Coronary artery (tissue), 2 donors: Measurements from ENCODE around the gene MRPS34.

Experiments
- DNase-seq: peaks from one replicate; pipeline ENCODE4 v3.0.0-alpha.2; 2017; ENCODE audit warnings: low spot score
- H3K27ac ChIP-seq, 2 donors: fragments of 200-600 bp; sonication (generic); one replicate each; pipeline ENCODE4 v1.5.1; 2016 to 2019
- H3K4me3 ChIP-seq: fragments of 200-600 bp; sonication (generic); 2 replicates; pipeline ENCODE4 v1.5.1; 2016; ENCODE audit warnings: mild to moderate bottlenecking, moderate library complexity
- CTCF ChIP-seq: fragments of 200-600 bp; sonication (generic); IDR thresholded peaks from one replicate; pipeline ENCODE4 v1.5.1; 2019; ENCODE audit warnings: antibody characterized with exemption

The MRPS34 gene

GRCh38 chr16:1762879-1763520, 9.9 kb downstream of the MRPS34 start:
- no peak for TF ChIP-seq CTCF
- no peak for DNase-seq
- H3K4me3 ChIP-seq: no peak overlapping the region
- H3K27ac ChIP-seq: no peak overlapping the region

DNA sequence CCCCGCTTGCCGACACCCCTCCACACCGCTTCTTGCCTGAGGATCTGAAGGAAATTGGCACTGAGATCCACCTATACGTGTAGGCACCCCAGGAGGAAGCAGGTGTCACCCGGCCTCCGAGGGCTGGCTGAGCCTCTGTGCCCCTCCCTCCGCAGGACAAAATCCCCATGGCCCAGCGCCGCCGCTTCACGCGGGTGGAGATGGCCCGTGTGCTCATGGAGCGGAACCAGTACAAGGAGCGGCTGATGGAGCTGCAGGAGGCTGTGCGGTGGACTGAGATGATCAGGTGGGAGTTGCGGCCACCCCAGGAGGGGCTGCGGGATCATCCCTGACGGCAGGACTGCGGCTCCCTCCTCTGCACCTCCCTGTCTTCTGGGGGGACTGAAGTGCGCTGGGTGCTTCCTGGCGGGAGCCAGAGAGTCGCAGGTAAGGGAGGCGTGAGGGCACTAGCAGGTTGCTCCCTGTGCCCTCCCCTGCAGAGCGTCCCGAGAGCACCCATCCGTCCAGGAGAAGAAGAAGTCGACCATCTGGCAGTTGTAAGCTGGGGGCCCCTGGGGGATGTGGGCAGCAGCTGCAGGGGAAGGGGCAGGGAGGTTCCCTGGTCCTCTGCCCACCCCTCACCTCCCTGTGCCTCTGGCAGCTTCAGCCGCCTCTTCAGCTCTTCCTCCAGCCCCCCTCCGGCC, 10.6 kb downstream of the MRPS34 start:
- no peak for DNase-seq
- no peak for TF ChIP-seq CTCF
- Histone ChIP-seq H3K4me3 (no peak overlapping the region), H3K27ac (no peak overlapping the region)

GRCh38 chr16:1761751-1762150, 11.2 kb downstream of the MRPS34 start:
- Histone ChIP-seq H3K4me3 (no peak overlapping the region), H3K27ac (no peak overlapping the region)
- TF ChIP-seq CTCF: no peak
- no peak for DNase-seq

- H3K4me3 ChIP-seq: no peak overlapping the region
- TF ChIP-seq CTCF: no peak
- H3K27ac ChIP-seq: no peak overlapping the region
- DNase-seq: no peak
Observed at GRCh38 chr16:1760911-1761310, 12.0 kb downstream of the MRPS34 start.

DNA sequence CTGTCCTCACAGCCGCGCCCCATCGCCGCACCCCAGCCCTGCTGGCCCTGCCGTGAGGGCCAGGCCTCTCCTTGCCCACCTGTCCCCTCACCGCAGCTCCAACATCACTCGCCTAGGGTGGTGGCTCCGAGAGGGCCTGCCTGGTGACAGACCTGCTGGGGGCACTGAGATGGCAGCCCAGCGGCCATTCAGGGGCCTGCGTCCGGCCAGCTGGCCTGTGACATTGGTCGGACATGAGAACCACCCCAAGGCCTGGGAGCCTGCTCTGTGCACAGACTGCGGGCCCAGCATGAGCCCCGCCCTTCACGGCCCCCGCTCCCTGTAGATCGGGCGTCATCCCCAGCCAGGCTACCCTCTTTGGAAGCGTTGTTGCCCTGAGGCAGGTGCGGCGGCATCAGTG, 13.4 kb downstream of the MRPS34 start:
- H3K4me3 ChIP-seq: no peak overlapping the region
- no peak overlapping the region for H3K27ac ChIP-seq
- TF ChIP-seq CTCF: no peak
- DNase-seq: no peak

GRCh38 chr16:1758923-1759322, 14.0 kb downstream of the MRPS34 start:
- no peak for TF ChIP-seq CTCF
- no peak for DNase-seq
- H3K4me3 ChIP-seq: no peak overlapping the region
- no peak overlapping the region for H3K27ac ChIP-seq
